AG20443 (cell line): ENCODE data around the gene GNAI3.
A peak's percentile ranks its signal among the peaks of the same experiment; 100 is the strongest.
"Not testable (repeated sequence)": the region's sequence is repeated elsewhere in the genome, so short reads cannot be mapped to it uniquely, and the experiment has no call there.

Experiments used
- DNase-seq: peaks from one replicate; pipeline ENCODE4 v3.0.0; 2012; ENCODE audit warnings: low spot score, mixed read lengths

The GNAI3 gene

DNA sequence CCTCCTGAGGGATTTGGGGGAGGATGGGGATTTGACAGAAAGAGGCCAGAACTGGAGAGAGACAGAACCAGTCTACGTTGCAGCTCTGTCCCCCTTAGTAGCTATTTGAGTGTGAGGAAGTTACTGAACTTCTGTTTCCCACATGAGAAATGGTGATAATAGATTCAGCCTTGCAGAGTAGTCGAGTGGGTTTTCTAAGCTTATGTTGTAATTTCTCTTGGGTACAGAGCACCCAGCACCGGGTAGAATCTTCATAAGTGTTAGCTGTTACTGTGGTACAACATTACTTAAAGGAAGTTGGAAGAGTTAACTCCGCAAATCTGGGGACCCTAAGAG lies 112.2 kb downstream of the GNAI3 start:
- not testable (repeated sequence) for DNase-seq

DNA sequence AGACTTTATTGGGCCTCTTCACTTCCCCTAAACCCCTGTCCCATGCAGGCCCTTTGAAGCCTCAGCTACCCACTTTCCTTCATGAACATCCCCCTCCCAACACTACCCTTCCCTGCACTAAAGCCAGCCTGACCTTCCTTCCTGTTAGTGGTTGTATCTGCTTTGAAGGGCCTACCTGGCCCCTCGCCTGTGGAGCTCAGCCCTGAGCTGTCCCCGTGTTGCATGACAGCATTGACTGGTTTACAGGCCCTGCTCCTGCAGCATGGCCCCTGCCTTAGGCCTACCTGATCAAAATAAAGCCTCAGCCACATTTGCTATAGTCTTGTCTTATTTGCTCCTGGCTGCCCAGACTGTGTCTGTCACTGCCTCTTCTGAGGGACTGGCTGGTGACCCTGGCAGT lies 113.0 kb downstream of the GNAI3 start:
- no peak for DNase-seq

DNA sequence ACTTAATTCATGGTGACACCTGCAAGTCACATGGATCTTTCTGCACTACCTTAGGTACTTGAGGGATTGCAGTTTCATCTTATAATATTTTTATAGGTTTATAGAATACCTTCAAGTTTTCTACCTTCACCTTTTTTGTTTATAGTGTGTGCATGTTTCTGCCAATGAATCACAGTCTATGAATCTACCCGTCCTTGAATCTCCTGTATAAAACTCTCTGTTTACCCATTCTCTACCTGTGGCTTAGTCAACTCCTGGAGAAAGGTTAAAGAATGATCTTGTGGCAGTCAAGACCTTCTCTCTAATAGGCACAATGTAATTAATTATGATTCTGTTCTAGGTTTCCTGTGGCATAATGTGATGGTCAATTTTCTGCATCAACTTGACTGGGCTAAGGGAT lies 116.3 kb downstream of the GNAI3 start:
- no peak for DNase-seq

DNA sequence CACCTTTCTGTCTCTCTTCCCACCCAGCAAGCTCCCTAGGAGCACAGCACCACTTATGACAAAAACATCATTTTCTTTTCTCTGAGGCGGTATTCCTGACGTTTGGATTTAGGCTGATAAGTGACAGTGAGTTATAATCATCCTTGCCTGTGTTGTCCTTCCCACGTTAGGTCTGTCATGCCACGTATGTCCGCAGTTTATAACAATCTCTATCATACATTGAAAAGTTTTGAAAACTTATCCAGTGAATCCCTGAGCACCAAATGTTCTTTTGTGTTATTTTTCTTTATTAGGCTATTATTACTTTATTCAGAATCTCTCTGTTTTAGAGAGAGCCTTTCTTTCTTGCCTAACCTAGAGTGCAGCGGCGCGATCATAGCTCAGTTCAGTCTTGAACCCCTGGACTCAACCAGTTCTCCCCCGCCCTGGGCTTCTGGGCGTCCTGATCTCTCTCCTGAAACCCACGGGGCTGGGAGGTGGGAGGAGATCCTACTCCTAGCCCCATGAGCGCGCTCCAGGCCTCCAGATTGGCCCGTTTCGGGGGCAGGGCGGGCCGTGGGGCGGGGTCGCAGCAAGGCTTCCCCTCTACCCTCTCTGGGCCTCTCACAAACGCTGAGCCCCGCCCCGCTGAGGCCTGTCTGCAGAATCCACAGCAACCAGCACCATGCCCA lies 119.2 kb downstream of the GNAI3 start, which contains the start of gene GSTM2:
Gene GSTM2, plus strand, starts transcription at position 606 of the 671 bp plus-strand sequence. Its CDS starts 59 bp downstream, at position 665.
- DNase-seq: peak; percentile 96
